ENCODE data around the gene ZNF593OS. TPM values are rescaled to one million over a fixed set of nuclear protein-coding genes. Genes with fewer than 3 reads are reported as not detected.

Gene ZNF593OS
- total and polyA plus RNA-seq, 10 of the 15 experiments (the other 5 are each of a cell fraction or from before 2014, with no cell fraction given), result 0.16 to 1.7 (median 0.59) TPM; not detected in 6

- SMC1A ChIA-PET (ENCODE audit: uncharacterized antibody, unreplicated experiment), result no interaction called here
- Histone ChIP-seq H3K79me2 (ENCODE audit: control insufficient read depth, insufficient read depth, low read length) (no peaks in the 10 kb centered on the region), H3K9ac (ENCODE audit: control insufficient read depth, insufficient read depth, low read length) (no peak overlapping the region), H3K36me3 (ENCODE audit: control insufficient read depth in 2 of 2, insufficient read depth in 2 of 2, low read length in 1 of 2) (no peaks in the 10 kb centered on the region), H3K4me3 (no peak overlapping the region), H2AFZ (ENCODE audit: control insufficient read depth, low read depth, low read length) (no peak overlapping the region), H3K4me1 (ENCODE audit: control insufficient read depth, insufficient read depth, low read length) (no peaks in the 10 kb centered on the region), H3K27ac (ENCODE audit: control insufficient read depth, insufficient read depth) (no peak overlapping the region), H3K9me3 (replicated peaks; ENCODE audit: control insufficient read depth, insufficient read depth, low read length) (no peaks in the 10 kb centered on the region), H3K4me2 (ENCODE audit: control insufficient read depth, insufficient read depth) (no peak overlapping the region), H4K20me1 (ENCODE audit: control insufficient read depth, insufficient read depth) (no peaks in the 10 kb centered on the region), H3K27me3 (replicated peaks in 1 of 2; ENCODE audit: control insufficient read depth in 2 of 2, insufficient read depth in 2 of 2, low read length in 1 of 2) (no peaks in the 10 kb centered on the region)
- TF ChIP-seq FOS (IDR thresholded peaks at IDR 0.05; ENCODE audit: borderline replicate concordance, extremely low read depth, insufficient read length) (no peak), ZBTB4 (CRISPR knock-in tag; IDR thresholded peaks at IDR 0.05) (no peak), TBL1XR1 (IDR thresholded peaks at IDR 0.05; ENCODE audit: low read depth, low read length) (no peak), GABPA (IDR thresholded peaks at IDR 0.05; ENCODE audit: low read depth) (no peak), SMAD1 (IDR thresholded peaks at IDR 0.05; ENCODE audit: low read depth, partially characterized antibody) (no peak), SREBF2 (IDR thresholded peaks at IDR 0.05; ENCODE audit: low read length) (no peak), NBN (IDR thresholded peaks at IDR 0.05) (no peak), NR2F1 (conservative IDR thresholded peaks at IDR 0.05) (no peak), TAF1 (IDR thresholded peaks at IDR 0.05; ENCODE audit: borderline replicate concordance, low read depth, low read length) (no peak), ESRRA (IDR thresholded peaks at IDR 0.05; ENCODE audit: low read length) (no peak), TCF12 (IDR thresholded peaks at IDR 0.05; ENCODE audit: low read depth, low read length) (no peak), CREB1 (IDR thresholded peaks at IDR 0.05; ENCODE audit: low read depth) (no peak), SMAD5 (IDR thresholded peaks at IDR 0.05; ENCODE audit: low read depth) (no peak), MYC (IDR thresholded peaks at IDR 0.05; ENCODE audit: insufficient read depth, insufficient read length, insufficient replicate concordance, low read length, severe bottlenecking) (no peak), MXI1 (IDR thresholded peaks at IDR 0.05; ENCODE audit: low read depth, low read length) (no peak), SREBF1 (IDR thresholded peaks at IDR 0.05; ENCODE audit: low read length) (no peak)
- no peak for DNase-seq (ENCODE audit: low read depth, low spot score)
- WGBS (ENCODE audit: insufficient coverage, insufficient replicate concordance, low lambda C conversion rate, missing lambda C conversion rate), result 37% methylated on average over 8 of the region's 8 CpGs
- CTCF ChIA-PET, result no interaction called here
- POLR2A ChIA-PET, result no interaction called here
- intact Hi-C loops (cut with micrococcal nuclease; ENCODE audit: unreplicated experiment) (no loop called here), in situ Hi-C loops (cut with MboI) (no loop called here)
- FAIRE-seq, result no peak
- no peak for ATAC-seq
- RAD21 ChIA-PET (ENCODE audit: unreplicated experiment), result interaction anchor here (0.9 kb wide), 1 partner anchor 44 kb away, joined by 3 read pairs; no protein-coding TSS in a partner anchor
- BruUV-seq (replicated peaks), result no TSS peak
Measured at GRCh38 chr1:26188477-26188876, 16.8 kb upstream of the ZNF593OS start.

Data from GM12878 (cell line).